T-helper 2 cell (primary cell): Measurements from ENCODE around the gene RNF126.
A peak's percentile ranks its signal among the peaks of the same experiment; 100 is the strongest.
"Not testable (repeated sequence)": the region's sequence is repeated elsewhere in the genome, so short reads cannot be mapped to it uniquely, and the experiment has no call there.

Source experiments
- DNase-seq, 5 experiments: peaks; one replicate each; pipeline versions ENCODE4 v3.0.0 to v3.0.0-alpha.2; 2012 to 2022

Gene RNF126

GRCh38 chr19:610801-611480, 52.1 kb downstream of the RNF126 start:
- peak; percentile 15 to 84 (median 55) for DNase-seq

GRCh38 chr19:610071-610800, 52.8 kb downstream of the RNF126 start:
- peak in 3 of 5 experiments; percentile 35 to 81 (median 44) for DNase-seq

GRCh38 chr19:609004-609346, 54.0 kb downstream of the RNF126 start:
- DNase-seq: no peak

GRCh38 chr19:608155-609003, 54.6 kb downstream of the RNF126 start:
- no peak for DNase-seq

- no peak for DNase-seq
Observed at GRCh38 chr19:607301-608154, 55.5 kb downstream of the RNF126 start.

- DNase-seq: peak in 1 of 5 experiments; percentile 50
Observed at GRCh38 chr19:605061-605971, 57.7 kb downstream of the RNF126 start.

GRCh38 chr19:604355-604754, 58.7 kb downstream of the RNF126 start:
- peak in 3 of 5 experiments; percentile 32 to 52 (median 38) for DNase-seq

GRCh38 chr19:603779-604178, 59.2 kb downstream of the RNF126 start:
- DNase-seq: not testable (repeated sequence)

- not testable (repeated sequence) for DNase-seq
Observed at GRCh38 chr19:603302-603639, 59.7 kb downstream of the RNF126 start.

- DNase-seq: no peak
Observed at GRCh38 chr19:602391-603301, 60.4 kb downstream of the RNF126 start.

- no peak for DNase-seq
Observed at GRCh38 chr19:601790-602189, 61.2 kb downstream of the RNF126 start.

GRCh38 chr19:601310-601709, 61.7 kb downstream of the RNF126 start:
- no peak for DNase-seq
